NCI-H2171 (cell line): ENCODE data around the gene XPNPEP1.

ENCODE experiments used
- DNase-seq: peaks from one replicate; lab custom pipeline; 2025; lab: John Stamatoyannopoulos, UW

Gene XPNPEP1

DNA sequence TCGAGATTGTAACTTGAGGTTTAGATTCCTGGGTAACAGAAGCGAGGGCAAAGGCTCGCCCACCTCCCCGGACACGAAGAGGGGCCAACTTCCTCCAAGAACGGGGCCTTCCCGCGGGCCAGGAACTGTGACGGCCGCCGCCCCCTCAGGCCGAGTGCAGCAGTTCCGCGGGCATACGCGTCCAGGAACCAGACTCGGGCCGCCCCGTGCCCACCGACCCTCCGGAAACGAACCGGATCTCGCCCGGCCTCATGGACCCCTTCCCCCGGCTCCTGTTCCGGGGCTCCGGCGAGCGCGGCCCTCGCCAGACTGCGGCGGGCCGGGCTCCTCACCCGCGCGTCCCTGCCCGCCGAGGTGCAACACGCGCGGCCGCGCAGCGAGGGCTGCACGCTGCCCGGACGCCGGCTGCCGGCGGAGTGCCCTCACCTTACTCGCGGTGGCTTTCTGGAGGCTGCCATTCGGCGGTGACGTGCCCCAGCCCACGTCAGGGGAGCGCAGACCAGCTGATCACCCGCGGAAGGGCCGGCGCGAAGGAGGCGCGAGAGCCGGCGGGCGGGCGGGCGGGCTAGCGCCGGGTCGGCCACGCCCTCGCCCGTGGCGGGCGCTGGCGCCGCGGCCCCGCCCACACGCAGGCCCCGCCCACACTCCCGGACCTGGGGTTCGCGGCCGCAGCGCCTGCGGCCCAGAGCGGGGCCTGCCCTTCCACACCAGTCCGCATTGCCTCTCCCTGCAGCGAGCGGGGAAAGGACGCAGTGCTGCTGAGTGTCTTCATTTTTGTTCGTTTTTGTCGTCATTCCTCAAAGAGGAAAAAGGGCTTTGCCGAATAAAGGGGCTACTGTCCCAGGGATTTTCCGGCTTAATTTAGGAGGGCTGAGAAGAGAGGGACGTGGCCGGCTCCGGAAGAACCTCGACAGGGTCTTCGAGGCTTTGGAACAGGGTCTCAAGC lies at the start of gene XPNPEP1:
XPNPEP1 (minus strand) TSS at position 536 of the 946 bp plus-strand sequence; CDS start at position 458, 78 bp downstream.
- DNase-seq = peak; percentile 70

DNA sequence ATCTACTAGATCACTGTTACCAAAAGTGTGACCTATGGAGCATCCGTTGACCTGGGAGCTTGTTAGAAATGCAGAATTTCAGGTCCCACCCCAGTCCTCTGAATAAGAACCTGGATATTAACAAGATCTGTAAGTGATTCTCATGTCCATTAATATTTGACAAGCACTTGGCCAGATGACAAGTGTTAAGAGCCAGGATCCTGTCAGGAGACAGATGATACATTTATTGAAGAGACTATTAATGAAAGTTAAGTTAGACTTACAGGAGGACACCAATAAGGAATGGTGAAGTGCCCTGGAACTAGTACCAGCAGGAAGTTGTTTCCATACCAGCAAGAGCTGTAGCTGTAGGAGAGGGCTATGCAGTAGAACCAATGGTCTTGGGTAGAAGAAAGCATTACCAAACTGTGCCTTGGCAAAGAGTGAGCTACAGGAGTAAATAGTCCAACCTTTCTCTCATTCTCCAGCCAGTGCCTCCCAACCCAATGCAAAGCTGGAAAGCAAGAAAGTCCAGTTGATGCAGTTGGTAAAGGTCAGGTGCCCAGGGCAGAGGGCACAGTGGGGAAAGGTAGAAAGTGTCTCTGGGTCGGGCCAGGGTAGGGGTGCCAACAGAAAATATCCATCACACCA lies 49.2 kb upstream of the XPNPEP1 start:
- DNase-seq = no peak

DNA sequence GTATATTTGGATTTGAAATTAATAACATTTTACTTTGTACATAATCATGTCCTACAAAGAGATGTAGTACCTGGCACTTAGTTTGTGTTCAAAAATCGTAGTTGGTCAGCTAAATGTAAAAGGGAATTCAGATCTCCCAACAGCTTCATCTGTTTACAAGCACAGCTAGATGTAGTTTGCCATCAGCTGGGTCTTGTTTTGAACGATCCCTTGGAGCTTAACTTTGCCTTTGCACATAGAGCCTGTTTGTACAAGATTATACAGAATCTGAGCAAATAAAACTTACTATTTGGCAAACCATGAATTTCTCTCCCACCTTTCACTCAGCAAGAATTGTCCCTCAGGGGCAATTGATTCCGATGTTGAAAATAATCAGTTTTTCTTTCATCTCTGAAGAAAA lies 48.3 kb upstream of the XPNPEP1 start:
- DNase-seq = no peak

DNA sequence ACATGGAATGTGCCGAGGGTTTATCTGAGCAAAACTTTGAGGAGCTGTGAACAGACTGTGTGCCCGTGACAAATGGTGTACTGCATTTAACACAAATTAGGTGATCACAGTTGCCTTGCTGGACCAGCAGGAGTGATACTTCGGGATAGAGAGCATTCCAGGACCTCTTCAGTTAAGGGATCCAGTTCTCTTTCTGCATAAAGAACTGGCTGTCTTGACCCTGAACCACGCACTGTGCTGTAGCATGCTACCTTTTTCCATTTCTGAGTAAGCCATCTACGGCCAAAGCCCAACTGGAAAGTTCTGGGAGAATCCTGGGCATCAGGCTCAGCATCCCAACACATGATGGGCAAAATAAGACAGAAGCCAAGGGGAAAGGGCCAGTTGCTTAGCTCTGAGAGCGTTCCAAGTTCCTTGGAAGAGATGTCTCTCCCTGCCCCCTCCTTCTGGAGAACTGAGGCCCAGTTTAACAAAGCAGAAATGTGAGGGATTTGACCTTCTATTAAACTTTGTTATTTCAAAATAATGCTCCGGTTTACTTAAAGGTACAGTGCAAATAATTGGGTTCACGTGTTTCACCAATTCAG lies 46.5 kb upstream of the XPNPEP1 start:
- DNase-seq = no peak

DNA sequence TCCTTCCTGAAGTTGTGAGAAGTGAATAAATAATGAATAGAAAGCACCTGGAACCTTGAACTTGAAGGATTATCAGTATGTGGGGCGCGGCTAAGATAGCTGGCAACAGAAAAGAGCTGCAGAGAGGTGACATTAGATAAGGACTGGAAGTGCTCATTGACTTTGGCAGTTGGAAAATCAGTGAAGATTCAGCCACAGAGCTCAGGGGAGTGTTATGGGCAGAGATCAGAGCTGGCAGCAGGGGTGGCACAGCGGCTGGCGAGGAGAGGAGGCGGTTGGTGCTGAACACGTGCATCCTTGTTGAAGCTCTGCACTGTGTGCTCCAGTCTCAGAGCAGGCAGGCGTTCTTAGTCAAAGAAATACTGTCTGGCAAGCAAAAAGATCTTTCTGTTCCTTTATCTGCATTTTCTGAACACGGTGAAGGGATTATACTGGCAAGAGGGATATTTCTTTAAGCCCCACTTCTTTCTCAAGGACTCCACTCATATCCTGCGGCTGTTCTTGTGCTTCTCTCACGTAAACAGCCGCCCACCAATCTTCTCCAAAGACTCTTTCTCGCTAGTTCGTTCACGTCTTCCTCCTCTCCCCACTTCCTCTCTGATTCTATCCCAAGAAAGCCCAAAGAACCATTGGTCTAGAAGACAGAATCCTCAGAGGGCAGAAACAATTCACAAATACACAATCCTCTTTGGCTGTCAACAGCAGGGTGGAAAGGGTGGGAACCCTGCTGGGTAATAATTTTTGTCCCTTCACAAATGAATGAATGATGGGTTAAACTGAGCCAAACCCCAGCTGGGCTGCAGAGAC lies 45.8 kb upstream of the XPNPEP1 start:
- DNase-seq = no peak

DNA sequence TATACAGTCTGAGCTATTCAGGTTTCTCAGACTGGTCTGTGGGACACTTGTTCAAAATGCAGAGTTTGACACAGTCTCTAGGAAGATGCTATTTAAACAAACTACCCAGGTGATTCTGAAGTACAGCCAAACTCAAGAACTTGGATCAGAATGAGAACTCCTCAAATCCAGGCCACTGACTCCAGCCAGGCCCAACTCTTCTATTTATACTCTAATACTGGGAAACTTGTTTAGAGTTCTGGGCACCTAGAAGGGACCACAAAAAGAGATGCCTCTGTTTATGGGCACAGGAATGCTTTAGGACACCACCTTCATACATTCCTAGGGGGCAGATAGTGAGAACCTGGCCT lies 44.4 kb upstream of the XPNPEP1 start:
- DNase-seq = no peak

DNA sequence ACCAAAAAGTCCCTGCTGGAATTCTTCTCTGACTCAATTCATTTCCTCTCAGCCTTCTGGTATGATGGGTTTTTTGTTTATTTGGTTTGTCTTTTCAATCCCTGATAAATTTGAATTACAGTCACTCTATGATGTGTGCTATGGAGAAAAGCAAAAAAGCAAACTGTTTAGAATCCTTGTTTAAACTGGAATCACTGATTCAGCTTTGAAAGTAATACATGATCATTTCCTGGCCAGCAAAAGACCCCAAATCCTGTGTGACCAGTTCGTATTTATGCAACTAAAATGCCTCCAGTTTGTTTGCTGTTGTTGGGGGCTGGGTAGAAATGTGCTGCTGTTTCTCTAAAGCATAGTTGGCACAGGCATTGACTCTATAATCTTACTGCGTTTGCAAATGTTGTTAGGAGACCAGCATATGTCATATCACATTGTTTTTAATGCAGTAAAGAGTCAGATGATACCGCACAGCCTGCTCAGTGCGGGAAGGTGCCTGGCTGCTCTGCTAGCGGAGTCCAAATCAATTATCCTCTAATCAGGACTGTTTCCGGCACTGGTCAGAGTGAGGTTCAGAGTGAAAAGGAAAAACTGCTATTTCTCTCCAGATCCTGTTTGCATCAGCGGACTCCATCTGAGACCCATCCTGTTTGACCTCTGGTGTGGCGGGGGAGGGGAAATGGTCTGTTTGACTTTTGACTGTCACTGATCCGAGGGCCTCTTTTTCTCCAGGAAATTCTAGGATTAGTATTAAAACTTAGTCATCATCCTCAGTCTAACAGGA lies 43.8 kb upstream of the XPNPEP1 start:
- DNase-seq = peak; percentile 9

DNA sequence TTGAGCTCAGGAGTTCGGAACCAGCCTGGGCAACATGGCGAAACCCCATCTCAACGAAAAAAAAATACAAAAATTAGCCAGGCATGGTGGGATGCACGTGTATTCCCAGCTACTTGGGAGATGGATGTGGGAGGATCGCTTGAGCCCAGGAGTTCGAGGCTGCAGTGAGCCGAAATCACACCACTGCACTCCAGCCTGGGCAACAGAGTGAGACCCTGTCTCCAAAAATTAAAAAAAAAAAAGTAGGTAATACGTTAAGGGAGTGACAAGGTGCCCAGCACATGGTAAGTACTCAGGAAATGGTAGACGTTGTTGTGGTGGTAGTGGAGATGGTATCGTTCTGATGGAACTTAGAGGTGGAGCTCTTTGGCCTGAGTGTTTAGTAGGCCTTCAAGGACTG lies 41.0 kb upstream of the XPNPEP1 start:
- DNase-seq = no peak

DNA sequence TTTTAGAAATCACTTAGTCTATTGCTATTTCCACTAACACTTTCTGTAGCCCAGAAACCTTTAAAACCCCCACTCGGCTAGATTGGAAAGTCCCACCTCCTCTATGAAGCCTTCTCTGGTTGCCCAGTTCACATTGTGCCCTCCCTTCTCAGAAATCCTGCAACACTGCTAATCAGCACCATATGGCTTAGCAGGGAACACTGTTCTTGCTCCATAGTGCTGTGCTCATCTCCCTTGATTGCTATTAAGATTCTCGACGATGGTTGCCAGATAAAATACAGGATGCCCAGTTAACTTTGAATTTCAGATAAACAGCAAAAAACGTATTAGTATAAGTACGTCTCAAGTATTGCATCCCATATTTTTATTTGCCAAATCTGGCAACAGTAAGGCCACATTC lies 40.1 kb upstream of the XPNPEP1 start:
- peak; percentile 16 for DNase-seq

DNA sequence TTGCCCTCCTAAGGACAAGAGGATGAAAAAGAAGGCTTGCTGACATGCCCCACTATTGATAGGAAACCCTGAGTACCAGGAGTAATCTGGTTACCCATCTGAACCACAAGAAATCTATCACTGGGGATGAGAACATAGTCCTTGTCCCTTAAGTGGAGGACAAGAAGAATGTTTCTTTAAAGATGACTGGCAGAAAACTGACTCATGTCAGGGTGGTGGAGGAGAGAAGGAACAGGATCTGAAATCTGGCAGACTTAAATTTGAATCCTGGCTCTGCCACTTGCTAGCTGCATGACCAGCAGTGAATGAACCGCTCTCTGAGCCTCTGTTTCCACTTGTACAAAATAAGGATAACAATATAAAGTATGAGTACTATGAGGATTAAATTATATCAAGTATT lies 38.9 kb upstream of the XPNPEP1 start:
- no peak for DNase-seq

DNA sequence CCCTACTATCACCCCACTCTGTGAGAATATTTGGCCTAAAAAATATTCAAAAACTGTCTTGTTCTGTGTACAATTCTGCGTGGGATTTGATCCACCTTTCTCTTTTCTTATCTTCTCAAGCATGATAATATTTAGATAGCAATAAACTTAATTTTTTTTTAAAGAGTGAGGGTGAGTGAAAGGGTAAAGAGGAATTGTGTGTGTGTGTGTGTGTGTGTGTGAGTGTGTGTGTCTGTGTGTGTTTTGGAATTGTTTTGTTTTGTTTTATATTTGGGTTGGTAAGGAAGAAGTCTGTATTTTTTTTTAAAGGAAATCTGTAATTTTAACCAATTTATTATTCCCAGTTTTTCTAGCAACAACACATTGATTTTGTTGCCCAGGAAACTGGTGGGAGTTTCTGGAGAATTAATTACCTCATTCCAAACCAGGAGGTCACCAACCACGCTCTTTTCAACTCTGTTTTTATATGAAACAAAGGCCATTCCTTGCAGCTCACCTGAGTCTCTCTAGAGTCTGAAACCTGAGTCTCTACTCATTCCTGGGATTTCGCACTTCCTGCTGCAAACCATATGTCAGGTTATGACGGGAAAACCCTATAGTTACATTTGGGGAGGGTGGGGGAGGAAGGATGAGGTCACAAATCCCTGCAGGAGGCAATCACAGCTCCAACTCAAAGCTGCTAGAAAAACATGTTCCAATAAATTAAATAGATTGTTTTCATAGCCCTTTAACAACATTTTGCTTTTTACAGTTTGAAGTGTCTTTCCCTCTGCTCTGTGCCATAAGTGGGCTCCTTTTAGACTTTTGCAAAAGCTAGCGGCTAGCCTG lies 38.1 kb upstream of the XPNPEP1 start:
- peak; percentile 78 for DNase-seq

DNA sequence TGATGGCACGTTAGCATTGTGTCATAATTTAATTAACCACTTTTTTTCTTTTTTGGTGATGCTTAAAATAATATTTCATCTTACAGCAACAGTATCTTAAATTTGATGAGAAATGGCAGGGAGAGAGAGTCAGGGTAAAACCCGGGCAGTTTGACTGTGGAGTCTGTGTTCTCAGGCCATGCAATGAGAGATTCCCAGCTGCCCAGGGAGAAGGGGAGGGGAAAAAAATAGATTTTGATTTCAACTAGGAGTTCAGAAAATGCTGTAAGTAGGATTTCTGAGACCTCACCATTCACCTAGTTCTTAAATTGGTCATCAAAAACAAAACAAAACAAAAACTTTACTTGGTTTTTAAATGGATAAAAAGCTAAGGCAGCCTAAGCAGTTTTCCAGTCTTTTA lies 37.4 kb upstream of the XPNPEP1 start:
- DNase-seq = no peak

DNA sequence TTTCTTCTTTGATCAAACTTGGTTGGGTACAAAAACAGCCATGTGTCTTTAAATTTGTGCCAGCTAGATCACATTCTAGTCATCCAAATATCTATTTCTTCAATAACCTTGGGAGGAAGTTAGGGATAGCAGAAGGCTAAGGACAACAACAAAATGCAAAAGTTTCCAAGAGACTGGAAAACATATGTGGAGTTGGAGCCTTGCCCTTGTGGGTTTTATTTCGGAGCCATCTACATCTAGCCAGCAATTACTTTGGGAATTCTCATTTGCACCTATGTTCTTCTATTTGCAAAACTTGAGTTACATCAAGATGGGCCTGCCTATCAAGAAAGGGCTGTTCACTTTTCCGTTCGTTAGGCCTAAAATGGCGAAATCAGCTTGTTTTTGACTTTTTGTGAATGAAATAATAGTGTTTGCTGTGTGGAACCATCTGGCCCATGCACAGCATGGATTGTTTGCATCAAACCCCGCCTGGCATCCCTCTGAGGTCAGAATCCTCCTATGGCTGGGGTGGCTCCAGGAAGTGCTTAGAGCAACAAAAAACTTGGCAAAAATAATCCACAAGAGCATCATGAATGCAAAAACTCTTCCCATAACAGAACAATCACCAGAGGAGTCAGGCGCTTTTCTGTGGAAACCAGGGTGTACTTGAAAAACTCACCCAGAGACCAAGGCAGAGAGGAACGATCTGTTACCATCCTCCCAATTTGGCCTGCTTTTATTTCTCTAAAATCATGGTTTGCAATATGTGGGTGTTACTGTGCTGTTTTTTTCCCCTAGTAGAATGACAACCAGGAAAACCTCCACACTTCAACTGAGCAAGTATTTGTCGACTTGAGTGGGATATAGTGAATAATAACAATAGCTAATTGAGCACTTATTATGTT lies 36.2 kb upstream of the XPNPEP1 start:
- DNase-seq = no peak

DNA sequence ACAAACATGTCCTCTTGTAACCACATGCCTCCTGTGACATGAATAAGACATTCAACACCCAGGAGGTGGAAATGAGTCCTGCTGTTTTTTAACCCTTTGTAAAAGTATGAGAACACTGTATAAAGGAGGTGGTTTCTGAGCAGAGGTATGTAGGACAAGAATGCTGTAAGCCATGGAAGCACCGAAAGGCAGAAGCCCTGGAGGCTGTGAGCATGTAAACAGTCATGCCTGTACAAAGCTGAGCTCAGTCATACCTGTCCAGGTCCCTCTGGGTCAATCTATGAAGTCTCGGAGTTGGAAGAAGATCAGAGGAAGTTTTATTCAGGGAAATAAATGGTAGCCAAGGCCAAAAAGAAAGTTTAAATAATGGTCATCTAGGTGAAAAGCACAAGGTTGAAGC lies 34.7 kb upstream of the XPNPEP1 start:
- DNase-seq = no peak

DNA sequence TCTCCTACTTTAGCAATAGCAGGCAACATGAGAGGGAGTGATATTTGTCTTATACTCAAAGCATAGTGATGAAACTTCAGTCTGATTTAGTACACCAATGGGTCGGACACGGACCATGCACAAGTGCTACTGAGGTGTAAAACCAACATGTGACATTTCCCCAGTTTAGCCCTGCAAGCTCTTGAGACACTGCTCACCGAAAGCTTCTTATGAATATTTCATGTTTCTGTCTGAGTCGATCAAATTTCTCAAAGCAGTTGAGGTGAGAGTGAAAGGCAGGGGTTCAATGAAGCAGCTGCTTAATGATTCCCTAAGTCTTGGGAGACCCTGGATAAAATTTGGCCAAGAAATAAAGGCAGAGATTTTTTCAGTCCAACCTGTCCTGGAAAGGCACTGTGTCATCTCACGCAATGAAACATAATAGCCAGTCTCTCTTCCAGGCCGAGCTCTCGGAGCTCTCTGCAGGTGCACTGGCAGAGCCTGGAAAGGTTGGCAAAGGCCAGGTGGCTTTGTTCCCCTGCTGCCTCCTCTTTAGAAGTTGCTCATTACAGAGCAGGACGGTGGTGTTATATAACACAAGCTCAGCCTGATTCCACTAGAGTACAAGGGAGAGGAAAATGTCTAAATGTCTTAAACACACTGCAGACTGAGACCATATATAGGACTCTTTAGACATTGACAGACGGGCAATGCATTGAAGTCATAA lies 33.9 kb upstream of the XPNPEP1 start:
- peak; percentile 63 for DNase-seq

DNA sequence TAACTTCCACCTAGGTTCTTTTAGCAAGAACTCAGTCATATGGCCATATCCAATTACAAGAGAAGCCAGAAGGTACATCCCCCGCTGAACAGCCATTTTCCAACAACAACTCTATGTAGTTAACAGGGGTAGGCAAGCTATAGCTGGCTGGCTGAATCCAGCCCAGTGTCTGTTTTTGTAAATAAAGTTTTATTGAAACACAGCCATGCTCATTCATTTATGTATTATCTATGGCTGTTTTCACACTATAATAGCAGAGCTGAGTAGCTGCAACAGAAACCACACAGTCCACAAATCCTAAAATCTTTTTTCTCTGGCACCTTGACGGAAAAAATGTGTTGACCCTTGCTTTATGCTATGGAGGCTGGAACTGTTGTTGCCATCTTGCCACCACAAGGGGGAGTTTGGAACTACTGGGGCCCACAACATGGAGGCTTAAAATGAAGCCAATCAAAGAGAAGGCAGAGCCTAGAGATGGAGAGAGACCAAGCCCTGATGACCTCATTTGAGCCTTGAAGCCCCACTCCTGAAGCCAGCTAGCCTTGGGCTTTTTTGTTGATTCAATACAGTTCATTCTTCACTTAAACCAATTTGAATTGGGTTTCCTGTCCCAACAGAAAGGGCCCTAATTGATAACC lies 33.3 kb upstream of the XPNPEP1 start:
- DNase-seq = no peak

DNA sequence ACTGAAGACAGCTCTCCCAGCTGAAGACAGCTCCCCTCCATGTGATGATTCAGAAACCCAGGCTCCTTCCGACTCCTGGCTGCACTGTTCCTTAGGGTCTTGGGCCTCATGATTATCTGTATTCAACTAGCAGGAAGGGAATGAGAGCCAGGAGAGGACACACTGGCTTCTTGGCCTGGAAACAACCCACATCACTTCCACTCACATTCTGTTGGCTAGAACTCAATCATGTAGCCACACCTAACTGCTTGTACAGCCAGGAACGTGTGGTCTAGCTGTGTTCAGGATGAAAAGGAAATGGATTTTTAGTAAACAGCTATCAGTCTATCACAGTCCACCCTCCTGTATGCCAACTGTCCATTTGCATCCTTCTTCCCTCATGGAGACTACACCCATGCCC lies 30.5 kb upstream of the XPNPEP1 start:
- DNase-seq = no peak

DNA sequence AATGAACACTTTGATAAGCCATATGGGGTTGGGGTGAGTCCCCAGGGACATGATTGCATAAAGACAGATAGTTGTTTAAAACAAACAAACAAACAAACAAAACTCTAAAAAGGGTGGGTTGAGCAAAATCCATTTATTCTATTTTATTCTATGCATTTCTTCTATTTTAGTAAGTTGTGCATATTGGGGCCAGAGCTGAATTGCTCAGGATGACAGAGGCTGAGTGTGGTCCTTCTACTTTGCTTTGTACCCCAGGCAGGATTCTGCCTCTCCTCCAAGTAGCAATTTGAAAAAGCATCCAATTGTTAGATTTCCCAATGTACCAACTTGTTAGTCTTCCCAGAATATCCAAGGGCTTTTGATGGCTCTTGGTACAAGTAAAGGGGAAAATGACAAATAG lies 29.2 kb upstream of the XPNPEP1 start:
- no peak for DNase-seq
